ENCODE results near the gene IQSEC1. TPM values are rescaled to one million over a fixed set of nuclear protein-coding genes. Genes with fewer than 3 reads are reported as not detected.
A peak's percentile ranks its signal among the peaks of the same experiment; 100 is the strongest.

Gene IQSEC1
- total and polyA plus RNA-seq, 2 experiments from 2014 or later: 8.0 to 51.9 TPM

GRCh38 chr3:13074006-13074375, 762 bp upstream of the IQSEC1 start (continued):
- TF ChIP-seq, protein P1, sequence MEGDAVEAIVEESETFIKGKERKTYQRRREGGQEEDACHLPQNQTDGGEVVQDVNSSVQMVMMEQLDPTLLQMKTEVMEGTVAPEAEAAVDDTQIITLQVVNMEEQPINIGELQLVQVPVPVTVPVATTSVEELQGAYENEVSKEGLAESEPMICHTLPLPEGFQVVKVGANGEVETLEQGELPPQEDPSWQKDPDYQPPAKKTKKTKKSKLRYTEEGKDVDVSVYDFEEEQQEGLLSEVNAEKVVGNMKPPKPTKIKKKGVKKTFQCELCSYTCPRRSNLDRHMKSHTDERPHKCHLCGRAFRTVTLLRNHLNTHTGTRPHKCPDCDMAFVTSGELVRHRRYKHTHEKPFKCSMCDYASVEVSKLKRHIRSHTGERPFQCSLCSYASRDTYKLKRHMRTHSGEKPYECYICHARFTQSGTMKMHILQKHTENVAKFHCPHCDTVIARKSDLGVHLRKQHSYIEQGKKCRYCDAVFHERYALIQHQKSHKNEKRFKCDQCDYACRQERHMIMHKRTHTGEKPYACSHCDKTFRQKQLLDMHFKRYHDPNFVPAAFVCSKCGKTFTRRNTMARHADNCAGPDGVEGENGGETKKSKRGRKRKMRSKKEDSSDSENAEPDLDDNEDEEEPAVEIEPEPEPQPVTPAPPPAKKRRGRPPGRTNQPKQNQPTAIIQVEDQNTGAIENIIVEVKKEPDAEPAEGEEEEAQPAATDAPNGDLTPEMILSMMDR (conservative IDR thresholded peaks at IDR 0.05; ENCODE audit: low read depth in 2 of 2): no peak

- Histone ChIP-seq H2AFZ (peak overlapping the region; percentile 78; the same call in 1 of the 2 replicates), H3F3A (replicated peaks; ENCODE audit: low read depth) (peaks cover 8% of the 10 kb centered on the region; the same call in 1 of the 2 replicates), H3K4me3 (peak overlapping the region; percentile 57), H3K36me3 (ENCODE audit: insufficient read depth) (no peaks in the 10 kb centered on the region), H4K20me1 (replicated peaks; ENCODE audit: insufficient read depth) (no peaks in the 10 kb centered on the region), H3K9me2 (ENCODE audit: insufficient read depth) (no peaks in the 10 kb centered on the region), H3K27me3 (ENCODE audit: insufficient read depth) (peaks cover 27% of the 10 kb centered on the region), H3K4me1 (ENCODE audit: insufficient read depth) (peaks cover 4% of the 10 kb centered on the region; the same call in 1 of the 2 replicates), H3K27ac (ENCODE audit: low read depth) (no peak overlapping the region), H3K79me2 (replicated peaks; ENCODE audit: insufficient read depth) (no peaks in the 10 kb centered on the region), H3K4me2 (peak overlapping the region; percentile 85)
- H3K4me3 Mint-ChIP-seq: peak overlapping the region; percentile 77
- H3K27me3 Mint-ChIP-seq (ENCODE audit: insufficient read depth, low read depth, poor library complexity): peaks cover 37% of the 10 kb centered on the region
- H3K36me3 Mint-ChIP-seq (ENCODE audit: low read depth): no peaks in the 10 kb centered on the region; the same call in 2 of the 3 replicates
- ATAC-seq (peak; percentile 65), DNase-seq (ENCODE audit: low spot score) (peak; percentile 60)
- H3K9me3 Mint-ChIP-seq: peaks cover 3% of the 10 kb centered on the region; the same call in 1 of the 3 replicates
- H3K27ac Mint-ChIP-seq: no peak overlapping the region
- peaks cover 17% of the 10 kb centered on the region for H3K4me1 Mint-ChIP-seq
- TF ChIP-seq EZH2 (IDR thresholded peaks at IDR 0.05; ENCODE audit: low read depth, unreplicated experiment) (no peak), CREB1 (CRISPR knock-in tag; IDR thresholded peaks at IDR 0.05; ENCODE audit: low read depth) (no peak), POLR2AphosphoS5 (IDR thresholded peaks at IDR 0.05; ENCODE audit: low read depth) (no peak), ZNF331 (CRISPR knock-in tag; IDR thresholded peaks at IDR 0.05; ENCODE audit: low read depth) (no peak), JUNB (IDR thresholded peaks at IDR 0.05; ENCODE audit: unreplicated experiment) (no peak), EZH2phosphoT487 (IDR thresholded peaks at IDR 0.05; ENCODE audit: unreplicated experiment) (no peak), ZNF114 (CRISPR knock-in tag; IDR thresholded peaks at IDR 0.05) (no peak), REST (IDR thresholded peaks at IDR 0.05; ENCODE audit: unreplicated experiment) (no peak)
- TF ChIP-seq, protein P1 (conservative IDR thresholded peaks at IDR 0.05; ENCODE audit: low read depth in 2 of 2): no peak
- TF ChIP-seq, protein P2, sequence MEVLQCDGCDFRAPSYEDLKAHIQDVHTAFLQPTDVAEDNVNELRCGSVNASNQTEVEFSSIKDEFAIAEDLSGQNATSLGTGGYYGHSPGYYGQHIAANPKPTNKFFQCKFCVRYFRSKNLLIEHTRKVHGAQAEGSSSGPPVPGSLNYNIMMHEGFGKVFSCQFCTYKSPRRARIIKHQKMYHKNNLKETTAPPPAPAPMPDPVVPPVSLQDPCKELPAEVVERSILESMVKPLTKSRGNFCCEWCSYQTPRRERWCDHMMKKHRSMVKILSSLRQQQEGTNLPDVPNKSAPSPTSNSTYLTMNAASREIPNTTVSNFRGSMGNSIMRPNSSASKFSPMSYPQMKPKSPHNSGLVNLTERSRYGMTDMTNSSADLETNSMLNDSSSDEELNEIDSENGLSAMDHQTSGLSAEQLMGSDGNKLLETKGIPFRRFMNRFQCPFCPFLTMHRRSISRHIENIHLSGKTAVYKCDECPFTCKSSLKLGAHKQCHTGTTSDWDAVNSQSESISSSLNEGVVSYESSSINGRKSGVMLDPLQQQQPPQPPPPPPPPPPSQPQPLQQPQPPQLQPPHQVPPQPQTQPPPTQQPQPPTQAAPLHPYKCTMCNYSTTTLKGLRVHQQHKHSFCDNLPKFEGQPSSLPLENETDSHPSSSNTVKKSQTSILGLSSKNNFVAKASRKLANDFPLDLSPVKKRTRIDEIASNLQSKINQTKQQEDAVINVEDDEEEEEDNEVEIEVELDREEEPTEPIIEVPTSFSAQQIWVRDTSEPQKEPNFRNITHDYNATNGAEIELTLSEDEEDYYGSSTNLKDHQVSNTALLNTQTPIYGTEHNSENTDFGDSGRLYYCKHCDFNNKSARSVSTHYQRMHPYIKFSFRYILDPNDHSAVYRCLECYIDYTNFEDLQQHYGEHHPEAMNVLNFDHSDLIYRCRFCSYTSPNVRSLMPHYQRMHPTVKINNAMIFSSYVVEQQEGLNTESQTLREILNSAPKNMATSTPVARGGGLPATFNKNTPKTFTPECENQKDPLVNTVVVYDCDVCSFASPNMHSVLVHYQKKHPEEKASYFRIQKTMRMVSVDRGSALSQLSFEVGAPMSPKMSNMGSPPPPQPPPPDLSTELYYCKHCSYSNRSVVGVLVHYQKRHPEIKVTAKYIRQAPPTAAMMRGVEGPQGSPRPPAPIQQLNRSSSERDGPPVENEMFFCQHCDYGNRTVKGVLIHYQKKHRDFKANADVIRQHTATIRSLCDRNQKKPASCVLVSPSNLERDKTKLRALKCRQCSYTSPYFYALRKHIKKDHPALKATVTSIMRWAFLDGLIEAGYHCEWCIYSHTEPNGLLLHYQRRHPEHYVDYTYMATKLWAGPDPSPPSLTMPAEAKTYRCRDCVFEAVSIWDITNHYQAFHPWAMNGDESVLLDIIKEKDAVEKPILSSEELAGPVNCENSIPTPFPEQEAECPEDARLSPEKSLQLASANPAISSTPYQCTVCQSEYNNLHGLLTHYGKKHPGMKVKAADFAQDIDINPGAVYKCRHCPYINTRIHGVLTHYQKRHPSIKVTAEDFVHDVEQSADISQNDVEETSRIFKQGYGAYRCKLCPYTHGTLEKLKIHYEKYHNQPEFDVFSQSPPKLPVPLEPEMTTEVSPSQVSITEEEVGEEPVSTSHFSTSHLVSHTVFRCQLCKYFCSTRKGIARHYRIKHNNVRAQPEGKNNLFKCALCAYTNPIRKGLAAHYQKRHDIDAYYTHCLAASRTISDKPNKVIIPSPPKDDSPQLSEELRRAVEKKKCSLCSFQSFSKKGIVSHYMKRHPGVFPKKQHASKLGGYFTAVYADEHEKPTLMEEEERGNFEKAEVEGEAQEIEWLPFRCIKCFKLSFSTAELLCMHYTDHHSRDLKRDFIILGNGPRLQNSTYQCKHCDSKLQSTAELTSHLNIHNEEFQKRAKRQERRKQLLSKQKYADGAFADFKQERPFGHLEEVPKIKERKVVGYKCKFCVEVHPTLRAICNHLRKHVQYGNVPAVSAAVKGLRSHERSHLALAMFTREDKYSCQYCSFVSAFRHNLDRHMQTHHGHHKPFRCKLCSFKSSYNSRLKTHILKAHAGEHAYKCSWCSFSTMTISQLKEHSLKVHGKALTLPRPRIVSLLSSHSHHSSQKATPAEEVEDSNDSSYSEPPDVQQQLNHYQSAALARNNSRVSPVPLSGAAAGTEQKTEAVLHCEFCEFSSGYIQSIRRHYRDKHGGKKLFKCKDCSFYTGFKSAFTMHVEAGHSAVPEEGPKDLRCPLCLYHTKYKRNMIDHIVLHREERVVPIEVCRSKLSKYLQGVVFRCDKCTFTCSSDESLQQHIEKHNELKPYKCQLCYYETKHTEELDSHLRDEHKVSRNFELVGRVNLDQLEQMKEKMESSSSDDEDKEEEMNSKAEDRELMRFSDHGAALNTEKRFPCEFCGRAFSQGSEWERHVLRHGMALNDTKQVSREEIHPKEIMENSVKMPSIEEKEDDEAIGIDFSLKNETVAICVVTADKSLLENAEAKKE (CRISPR knock-in tag; IDR thresholded peaks at IDR 0.05): no peak
Observed at GRCh38 chr3:13072600-13073325, 466 bp downstream of the IQSEC1 start.
